GM15510 (cell line): ENCODE data around the gene KLK5.

Experiments
- POLR2A ChIP-seq: IDR thresholded peaks from 3 replicates; pipeline ENCODE4 v1.6.1; 2011; ENCODE audit warnings: borderline replicate concordance; ENCODE audit not compliant: insufficient read length; ENCODE audit errors: extremely low read depth

The KLK5 gene

DNA sequence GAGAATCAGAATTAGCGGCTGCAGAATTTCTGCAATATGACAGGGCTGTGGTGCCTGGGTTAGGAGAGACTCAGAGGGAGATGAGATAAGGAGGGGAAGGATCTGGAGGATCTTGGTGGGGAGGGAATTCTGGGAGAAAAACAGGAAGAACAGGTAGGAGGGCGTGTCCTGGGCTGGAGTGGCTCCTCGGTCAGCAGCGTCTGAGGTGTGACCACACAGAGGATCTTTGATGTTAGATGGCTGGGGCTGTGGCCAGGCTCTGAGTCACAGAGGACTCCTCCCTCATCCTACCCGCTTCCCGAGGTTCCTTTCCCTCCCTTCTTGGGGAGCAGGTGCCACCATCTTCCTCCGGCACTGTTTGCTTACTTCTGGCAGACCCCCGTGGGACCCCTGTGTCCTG is 22.9 kb upstream of the KLK5 start:
- no peak for TF ChIP-seq POLR2A

- TF ChIP-seq POLR2A = no peak
Measured at GRCh38 chr19:50974702-50975556, 22.1 kb upstream of the KLK5 start.

- no peak for TF ChIP-seq POLR2A
Measured at GRCh38 chr19:50972795-50973376, 20.0 kb upstream of the KLK5 start.

DNA sequence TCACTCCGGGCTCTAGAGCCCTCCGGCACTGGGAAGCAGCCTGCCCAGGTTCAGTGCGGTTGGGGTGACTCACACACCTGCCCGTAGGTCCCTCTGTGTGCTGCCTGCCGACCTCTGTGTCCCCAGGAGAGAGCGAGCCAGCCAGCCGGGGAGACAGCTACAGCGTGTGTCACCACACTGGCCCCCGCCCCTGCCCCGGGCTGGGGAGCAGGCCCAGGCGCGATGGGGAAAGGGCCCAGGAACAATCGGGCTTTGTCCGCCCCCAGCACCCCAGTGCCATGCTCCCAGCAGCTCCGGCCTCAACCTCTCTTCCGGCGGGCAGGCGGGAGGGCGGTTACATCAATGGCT is 16.5 kb upstream of the KLK5 start, which contains the start of gene KLK6:
KLK6 (minus strand) TSS at position 179 of the 348 bp plus-strand sequence. CDS start 1,487 bp downstream, outside the sequence.
- no peak for TF ChIP-seq POLR2A

GRCh38 chr19:50968716-50969412 is 16.0 kb upstream of the KLK5 start:
- no peak for TF ChIP-seq POLR2A

GRCh38 chr19:50967929-50968715 is 15.3 kb upstream of the KLK5 start:
- TF ChIP-seq POLR2A = no peak

DNA sequence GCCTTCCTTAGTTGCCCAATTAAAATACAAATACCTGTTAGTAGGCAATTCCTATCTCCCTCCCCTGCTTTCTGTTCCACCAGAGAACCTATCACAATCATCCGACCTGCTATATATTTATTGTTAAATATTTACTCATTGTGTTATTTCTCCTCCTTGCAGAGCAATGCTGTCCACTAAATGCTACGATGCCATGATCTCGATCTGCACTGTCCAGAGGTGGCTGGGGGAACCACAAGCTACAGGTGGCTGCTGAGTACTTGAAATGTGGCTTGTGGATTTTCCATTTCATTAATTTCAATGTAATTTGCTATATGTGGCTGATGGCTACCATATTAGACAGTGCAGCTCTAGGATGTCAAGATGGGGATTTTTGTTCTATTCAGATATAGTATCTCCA is 11.4 kb upstream of the KLK5 start:
- TF ChIP-seq POLR2A = no peak

DNA sequence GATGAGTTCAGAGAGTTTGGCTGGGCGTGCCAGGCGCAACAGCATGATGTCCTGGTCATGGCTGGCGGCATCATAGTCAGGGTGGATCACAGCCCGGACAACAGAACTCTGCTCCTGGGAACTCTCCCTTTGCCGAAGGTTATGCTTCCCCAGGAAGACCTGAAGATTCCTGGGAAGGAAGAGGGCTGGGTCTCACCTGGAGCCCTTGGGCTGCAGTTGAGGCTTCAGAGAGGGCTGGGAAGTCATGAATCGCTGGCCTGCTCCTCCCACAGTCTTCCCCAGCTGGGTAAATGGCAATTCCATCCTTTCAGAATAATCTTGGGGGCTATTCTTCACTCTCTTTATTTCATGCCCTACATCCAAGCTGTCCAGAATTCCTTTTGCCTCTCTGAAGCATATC is 10.5 kb upstream of the KLK5 start:
- no peak for TF ChIP-seq POLR2A

DNA sequence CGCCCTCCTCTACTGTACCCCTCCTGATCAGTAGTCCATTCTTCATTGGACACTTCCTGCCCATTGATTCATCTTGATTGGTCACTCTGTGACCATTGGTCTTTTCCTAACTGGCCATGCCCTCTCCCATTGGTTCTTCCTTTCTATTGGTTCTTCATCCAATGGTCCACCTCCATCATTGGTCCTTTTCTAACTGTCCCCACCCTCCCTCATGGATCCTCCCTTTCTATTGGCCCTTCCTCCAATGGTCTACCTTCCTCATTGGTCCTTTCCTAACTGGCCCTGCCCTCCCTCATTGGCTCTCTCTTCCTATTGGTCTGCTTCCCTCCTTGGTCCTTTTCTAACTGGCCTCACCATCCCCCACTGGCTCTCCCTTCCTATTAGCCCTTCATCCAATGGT is 9.4 kb upstream of the KLK5 start:
- no peak for TF ChIP-seq POLR2A

DNA sequence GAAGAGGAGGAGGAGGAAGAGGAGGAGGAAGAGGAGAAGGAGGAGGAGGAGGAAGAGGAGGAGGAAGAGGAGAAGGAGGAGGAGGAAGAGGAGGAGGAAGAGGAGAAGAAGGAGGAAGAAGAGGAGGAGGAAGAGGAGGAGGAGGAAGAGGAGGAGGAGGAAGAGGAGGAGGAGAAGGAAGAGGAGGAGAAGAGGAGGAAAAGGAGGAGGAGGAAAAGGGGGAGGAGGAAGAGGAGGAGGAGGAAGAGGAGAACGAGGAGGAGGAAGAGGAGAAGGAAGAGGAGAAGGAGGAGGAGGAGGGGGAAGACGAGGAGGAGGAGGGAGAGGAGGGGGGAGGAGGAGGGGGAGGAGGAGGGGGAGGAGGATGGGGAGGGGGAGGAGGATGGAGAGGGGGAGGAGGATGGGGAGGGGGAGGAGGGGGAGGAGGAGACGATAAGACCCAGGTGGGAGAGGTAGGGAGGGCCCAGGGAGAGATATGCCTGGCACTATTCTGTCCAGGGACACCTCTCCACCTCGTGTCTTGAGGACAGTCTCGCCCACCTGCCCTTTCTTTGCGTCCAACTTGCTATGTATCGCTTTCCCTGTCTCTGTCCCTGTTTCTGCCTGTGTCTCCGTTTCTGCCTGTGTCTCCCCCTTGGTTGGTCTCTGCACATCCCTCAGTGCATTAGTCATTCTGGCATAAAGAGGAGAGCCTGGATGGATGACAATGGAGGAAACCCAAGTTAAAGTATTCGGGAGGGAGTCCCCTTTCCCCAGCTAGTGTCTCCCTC is 7.1 kb upstream of the KLK5 start:
- TF ChIP-seq POLR2A = no peak

DNA sequence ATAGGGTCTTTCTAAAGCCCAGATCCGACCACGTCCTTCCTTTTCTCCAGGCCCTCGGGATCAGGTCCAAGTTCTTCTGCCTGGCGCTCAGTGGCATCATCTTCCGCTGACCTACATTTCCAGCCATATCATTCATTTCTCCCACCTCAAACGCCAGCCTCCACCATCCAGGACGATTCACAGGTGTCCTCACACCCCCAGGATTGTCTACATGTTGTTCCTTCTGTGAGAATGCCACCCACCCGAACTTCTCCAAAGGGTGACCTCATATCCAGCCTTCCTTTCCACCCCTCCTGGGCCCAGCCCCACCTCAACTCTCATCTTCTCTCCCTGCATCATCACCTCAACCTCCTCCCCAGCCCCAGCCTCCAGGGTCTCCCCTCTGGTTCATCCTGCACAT is 4.7 kb upstream of the KLK5 start:
- TF ChIP-seq POLR2A = no peak

- no peak for TF ChIP-seq POLR2A
Measured at GRCh38 chr19:50949861-50950260, 3.0 kb downstream of the KLK5 start.

GRCh38 chr19:50947123-50947522 is 5.7 kb downstream of the KLK5 start:
- no peak for TF ChIP-seq POLR2A

DNA sequence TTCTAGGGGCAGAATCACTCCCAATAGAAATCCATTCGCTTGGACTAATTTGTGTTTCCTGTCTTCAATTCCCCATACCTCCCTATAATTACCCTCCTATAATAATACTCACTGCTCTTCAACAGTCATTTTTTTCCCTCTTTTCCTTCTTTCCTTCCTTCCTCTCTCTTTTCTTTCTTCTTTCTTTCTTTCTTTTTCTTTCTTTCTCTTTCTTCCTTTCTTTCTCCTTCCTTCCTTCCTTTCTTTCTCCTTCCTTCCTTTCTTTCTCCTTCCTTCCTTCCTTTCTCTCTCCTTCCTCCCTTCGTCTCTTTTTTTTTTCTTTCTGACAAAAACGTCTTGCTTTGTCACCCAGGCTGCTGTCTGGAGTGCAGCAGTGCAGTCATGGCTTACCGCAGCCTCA is 8.0 kb downstream of the KLK5 start:
- no peak for TF ChIP-seq POLR2A

GRCh38 chr19:50943074-50943828 is 9.6 kb downstream of the KLK5 start:
- no peak for TF ChIP-seq POLR2A
